HG03432 (cell line): ENCODE measurements around the gene PACRG.

Experiments used
- ATAC-seq: cut with Tn5 transposase; IDR thresholded peaks from one replicate; pipeline ENCODE4 v1.9.1; 2021; ENCODE audit warnings: mild to moderate bottlenecking, moderate library complexity; ENCODE audit not compliant: unreplicated experiment

The PACRG gene

GRCh38 chr6:163228041-163228440, 500.3 kb downstream of the PACRG start:
- no peak for ATAC-seq

GRCh38 chr6:163229050-163229449, 501.3 kb downstream of the PACRG start:
- ATAC-seq, result no peak

DNA sequence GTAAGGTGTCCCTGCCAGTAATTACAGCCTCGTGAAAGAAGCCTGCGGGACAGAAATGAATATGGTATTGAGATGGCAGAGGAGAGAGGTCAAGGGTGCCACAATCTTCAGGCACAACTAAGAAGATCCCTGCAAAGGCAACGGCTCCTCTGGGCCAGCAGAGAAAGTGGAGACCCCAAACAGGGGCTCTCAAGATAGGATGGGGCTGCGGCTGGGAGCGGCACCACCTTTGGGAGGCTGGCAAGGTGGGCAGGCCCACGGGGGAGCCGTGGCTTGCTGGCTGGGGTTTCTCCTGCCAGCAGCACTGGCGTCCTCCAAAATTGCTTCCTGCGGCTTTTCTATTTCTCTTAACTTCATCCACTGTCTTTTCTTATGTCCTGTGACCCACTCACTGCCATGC, 503.1 kb downstream of the PACRG start:
- ATAC-seq, result no peak

GRCh38 chr6:163231356-163232014, 503.7 kb downstream of the PACRG start:
- ATAC-seq, result no peak

- ATAC-seq, result no peak
These were observed 504.3 kb downstream of the PACRG start for GRCh38 chr6:163232015-163232523.

DNA sequence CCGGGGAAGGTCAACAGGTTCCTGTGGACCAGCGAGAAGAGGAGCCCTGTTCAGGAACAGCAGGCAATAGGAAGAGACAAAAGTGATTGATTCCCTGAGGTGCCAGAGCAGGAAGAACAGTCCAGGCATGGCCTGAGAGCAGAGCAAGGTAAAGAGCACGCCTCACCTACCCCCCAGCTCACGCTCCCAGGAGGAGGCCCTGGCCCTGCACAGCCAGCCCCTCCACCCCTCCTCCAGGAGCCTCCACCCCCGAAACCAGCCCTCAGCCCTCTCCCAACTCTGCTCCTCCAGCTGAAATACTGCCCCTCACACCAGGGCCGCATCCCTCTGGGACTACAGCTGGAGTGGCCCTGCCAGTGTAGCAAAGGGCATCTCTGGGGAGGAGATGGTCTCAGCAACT, 504.9 kb downstream of the PACRG start:
- ATAC-seq, result no peak

GRCh38 chr6:163237110-163237509, 509.3 kb downstream of the PACRG start:
- no peak for ATAC-seq

GRCh38 chr6:163239572-163240340, 512.0 kb downstream of the PACRG start:
- no peak for ATAC-seq

GRCh38 chr6:163240556-163240955, 512.8 kb downstream of the PACRG start:
- ATAC-seq, result no peak

DNA sequence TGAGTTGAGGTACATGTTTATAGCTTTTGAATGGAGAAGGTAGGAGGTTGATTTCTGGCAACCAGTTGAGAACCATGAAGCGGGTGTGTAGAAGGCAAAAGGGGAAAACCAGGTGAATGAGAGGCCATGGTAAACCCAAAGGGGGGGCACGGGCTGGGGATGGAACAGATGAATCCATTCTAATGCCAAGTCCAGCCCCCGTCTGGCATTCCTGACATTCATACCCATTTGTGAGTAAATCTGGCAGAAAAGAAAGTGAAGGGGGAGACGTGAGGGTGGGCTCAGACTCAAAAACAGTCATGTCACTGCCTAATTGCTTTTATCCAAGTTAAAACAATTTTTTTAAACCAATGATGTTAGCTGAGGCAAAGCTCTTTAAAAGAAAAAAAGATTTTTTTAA, 513.9 kb downstream of the PACRG start:
- ATAC-seq, result no peak

DNA sequence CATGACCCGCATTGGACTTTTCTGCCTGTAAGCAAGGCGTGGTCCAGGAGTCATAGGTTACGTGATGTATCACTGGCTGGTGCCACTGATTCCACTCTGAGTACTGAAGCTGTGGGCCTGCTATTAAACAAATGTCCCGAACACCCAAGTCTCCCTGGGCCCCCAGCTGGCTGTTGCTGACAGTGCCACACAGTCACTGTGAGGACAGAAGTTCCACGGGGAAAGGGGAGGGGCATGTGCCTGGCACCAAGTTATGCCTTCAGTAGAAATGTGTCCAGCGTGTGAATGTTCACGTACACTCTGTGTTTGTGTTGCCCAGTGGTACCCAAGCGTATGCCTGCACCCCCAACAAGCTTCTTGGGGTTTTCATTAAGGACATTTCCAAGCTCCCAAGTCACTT, 515.3 kb downstream of the PACRG start:
- ATAC-seq, result no peak

GRCh38 chr6:163243692-163244589, 516.2 kb downstream of the PACRG start:
- no peak for ATAC-seq

DNA sequence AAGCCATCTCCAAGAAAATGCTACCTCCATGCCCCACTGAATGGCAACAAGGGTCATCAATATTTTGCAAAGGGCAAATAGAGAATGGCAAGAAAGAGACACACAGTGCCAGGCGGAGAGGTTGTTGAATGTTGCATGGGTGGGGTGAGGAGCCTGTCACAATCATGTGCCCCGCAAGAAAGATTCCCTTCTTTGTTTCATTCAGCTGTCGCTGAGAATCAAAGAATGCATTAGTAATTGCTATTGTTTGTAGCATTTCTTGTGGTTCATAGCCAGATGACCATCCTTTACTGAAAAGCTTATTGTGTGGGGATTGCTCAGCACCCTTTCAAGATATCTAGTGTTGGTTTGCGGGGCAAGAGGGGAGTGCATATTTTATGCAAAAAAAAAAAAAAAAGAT, 520.3 kb downstream of the PACRG start:
- ATAC-seq, result no peak

DNA sequence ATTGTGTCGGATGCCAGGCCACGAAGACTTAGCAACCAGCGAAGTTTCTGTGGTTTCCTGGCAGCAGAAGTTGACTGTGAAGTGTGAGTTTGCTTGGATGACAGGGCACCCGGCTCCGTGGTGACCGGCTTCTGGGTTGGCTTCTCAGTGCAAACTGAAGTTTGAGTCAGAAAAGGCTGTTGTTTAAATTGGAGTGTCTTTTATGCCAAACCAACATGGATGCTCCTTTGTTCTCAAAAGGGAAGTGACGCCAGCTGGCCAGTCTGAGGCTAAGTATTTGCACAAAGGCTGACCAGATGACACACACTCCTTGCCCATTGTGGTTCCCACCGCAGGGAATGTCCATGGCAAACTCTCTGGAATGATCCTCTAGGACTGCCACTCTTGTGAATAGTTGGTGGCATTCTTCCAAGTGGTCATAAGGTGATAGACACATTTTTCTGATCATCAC, 521.9 kb downstream of the PACRG start:
- no peak for ATAC-seq

- ATAC-seq, result no peak
These were observed 522.3 kb downstream of the PACRG start for GRCh38 chr6:163250116-163250515.

- no peak for ATAC-seq
These were observed 524.4 kb downstream of the PACRG start for GRCh38 chr6:163252061-163252591.

DNA sequence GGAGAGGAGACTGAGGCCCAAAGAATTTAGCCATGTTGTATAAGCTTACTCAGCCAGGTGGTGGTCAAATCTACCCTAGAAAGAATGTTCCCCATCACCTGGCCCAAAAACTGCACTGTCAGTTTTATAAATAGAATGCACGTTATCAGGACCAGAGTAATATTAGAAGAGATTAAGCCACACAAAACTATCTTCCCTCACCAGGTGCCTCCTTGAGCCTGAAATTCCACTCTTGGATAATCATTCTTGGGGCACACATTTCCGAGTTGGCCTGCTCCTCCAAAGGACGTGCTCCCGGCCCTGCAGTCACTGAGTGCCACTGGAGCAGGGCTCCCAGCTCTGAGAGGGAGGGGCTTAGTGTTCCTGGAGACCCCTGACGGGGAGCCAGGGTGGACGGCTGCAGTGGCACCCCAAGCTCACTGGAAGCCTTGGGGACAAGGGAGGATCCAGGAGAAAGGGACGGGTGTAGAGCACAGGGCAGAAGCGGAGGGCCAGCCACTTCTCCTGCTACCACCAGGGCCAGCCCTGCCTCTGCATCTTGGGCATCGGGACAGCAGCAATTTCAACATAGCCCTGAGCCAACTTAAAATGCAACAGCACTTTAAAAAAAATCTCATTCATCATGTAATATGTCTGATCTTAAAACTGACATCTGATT, 525.9 kb downstream of the PACRG start:
- ATAC-seq, result no peak

- ATAC-seq, result no peak
These were observed 526.6 kb downstream of the PACRG start for GRCh38 chr6:163254341-163254835.

- ATAC-seq, result no peak
These were observed 527.5 kb downstream of the PACRG start for GRCh38 chr6:163255265-163255664.

GRCh38 chr6:163259689-163260088, 531.9 kb downstream of the PACRG start:
- no peak for ATAC-seq
